ENCODE data around the gene ATP2A3. TPM values are rescaled to one million over a fixed set of nuclear protein-coding genes. Genes with fewer than 3 reads are reported as not detected.
A peak's percentile ranks its signal among the peaks of the same experiment; 100 is the strongest.

ATP2A3 gene
- total and polyA plus RNA-seq, 2 experiments from 2014 or later = 4.2 to 6.9 TPM

- no peaks in the 10 kb centered on the region for H3K36me3 ChIP-seq
- H3K27me3 ChIP-seq = no peaks in the 10 kb centered on the region
- no peaks in the 10 kb centered on the region for H3K4me1 ChIP-seq (ENCODE audit: low read depth)
- DNase-seq (ENCODE audit: low read depth in 1 of 2, low spot score in 1 of 2) = no peak
- no peak overlapping the region for H3K27ac ChIP-seq
- TF ChIP-seq CTCF (IDR thresholded peaks at IDR 0.05; ENCODE audit: low read depth, low read length) = no peak
- H3K9me3 ChIP-seq (ENCODE audit: low read depth) = no peaks in the 10 kb centered on the region
- no peak overlapping the region for H3K4me3 ChIP-seq
These were observed 84.4 kb downstream of the ATP2A3 start for GRCh38 chr17:3879591-3880417.

- H3K9me3 ChIP-seq (ENCODE audit: low read depth) = no peaks in the 10 kb centered on the region
- no peak for TF ChIP-seq CTCF (IDR thresholded peaks at IDR 0.05; ENCODE audit: low read depth, low read length)
- no peaks in the 10 kb centered on the region for H3K4me1 ChIP-seq (ENCODE audit: low read depth)
- H3K36me3 ChIP-seq = no peaks in the 10 kb centered on the region
- H3K4me3 ChIP-seq = no peak overlapping the region
- no peaks in the 10 kb centered on the region for H3K27me3 ChIP-seq
- peak; percentile 52 to 53 for DNase-seq (ENCODE audit: low read depth in 1 of 2, low spot score in 1 of 2)
- no peak overlapping the region for H3K27ac ChIP-seq
These were observed 85.1 kb downstream of the ATP2A3 start for GRCh38 chr17:3879186-3879585.

DNA sequence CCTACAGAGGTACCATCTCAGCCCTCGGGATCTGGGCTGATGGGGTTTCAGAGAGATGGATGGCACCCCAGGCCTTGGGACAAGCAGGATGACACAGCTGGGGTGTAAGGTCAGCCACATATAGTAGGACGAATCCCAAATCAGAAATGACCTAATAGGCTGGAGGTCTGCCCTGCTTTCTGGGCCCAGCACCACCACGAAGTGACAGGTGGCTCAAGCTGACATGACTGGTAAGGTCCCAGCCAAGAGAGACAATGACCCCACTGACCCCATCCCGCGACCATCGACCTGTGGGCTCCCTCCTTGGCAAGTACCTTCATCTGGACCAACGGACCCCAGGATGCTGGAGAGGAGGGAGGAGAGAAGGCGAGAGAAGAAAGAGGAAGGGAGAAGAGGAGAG is 87.0 kb downstream of the ATP2A3 start:
- no peaks in the 10 kb centered on the region for H3K36me3 ChIP-seq
- no peaks in the 10 kb centered on the region for H3K4me1 ChIP-seq (ENCODE audit: low read depth)
- DNase-seq (ENCODE audit: low read depth in 1 of 2, low spot score in 1 of 2) = no peak
- no peak overlapping the region for H3K27ac ChIP-seq
- no peak for TF ChIP-seq CTCF (IDR thresholded peaks at IDR 0.05; ENCODE audit: low read depth, low read length)
- H3K4me3 ChIP-seq = no peak overlapping the region
- H3K27me3 ChIP-seq = no peaks in the 10 kb centered on the region
- no peaks in the 10 kb centered on the region for H3K9me3 ChIP-seq (ENCODE audit: low read depth)

- Histone ChIP-seq H3K9me3 (ENCODE audit: low read depth) (no peaks in the 10 kb centered on the region), H3K4me1 (ENCODE audit: low read depth) (no peaks in the 10 kb centered on the region), H3K27ac (no peak overlapping the region), H3K36me3 (no peaks in the 10 kb centered on the region), H3K4me3 (no peak overlapping the region), H3K27me3 (no peaks in the 10 kb centered on the region)
- no peak for DNase-seq (ENCODE audit: low read depth in 1 of 2, low spot score in 1 of 2)
- TF ChIP-seq CTCF (IDR thresholded peaks at IDR 0.05; ENCODE audit: low read depth, low read length) = no peak
These were observed 88.9 kb downstream of the ATP2A3 start for GRCh38 chr17:3875317-3875716.

Other genes with a start within 250 kb of the ATP2A3 start
- 2.4 and 10.8 TPM in 2 replicates for gene HASPIN, start 240.5 kb downstream of the ATP2A3 start, total RNA-seq
- gene HASPIN, start 240.5 kb downstream of the ATP2A3 start, polyA plus RNA-seq = 0.87 and 3.3 TPM in 2 replicates
- gene ITGAE, start 163.2 kb downstream of the ATP2A3 start, total RNA-seq = 15.6 and 18.1 TPM in 2 replicates
- 66.1 and 86.6 TPM in 2 replicates for gene ITGAE, start 163.2 kb downstream of the ATP2A3 start, polyA plus RNA-seq
- 16.8 and 32.2 TPM in 2 replicates for gene NCBP3, start 118.2 kb downstream of the ATP2A3 start, total RNA-seq
- 27.0 and 59.0 TPM in 2 replicates for gene NCBP3, start 118.2 kb downstream of the ATP2A3 start, polyA plus RNA-seq
- 9.9 and 12.4 TPM in 2 replicates for gene CAMKK1, start 71.4 kb downstream of the ATP2A3 start, total RNA-seq
- gene CAMKK1, start 71.4 kb downstream of the ATP2A3 start, polyA plus RNA-seq = 6.5 and 7.7 TPM in 2 replicates
- gene P2RX1, start 48.0 kb downstream of the ATP2A3 start, total RNA-seq = 1.9 and 3.2 TPM in 2 replicates
- gene P2RX1, start 48.0 kb downstream of the ATP2A3 start, polyA plus RNA-seq = 1.8 and 3.6 TPM in 2 replicates
- 18.4 and 26.2 TPM in 2 replicates for gene ZZEF1, start 178.6 kb upstream of the ATP2A3 start, total RNA-seq
- gene ZZEF1, start 178.6 kb upstream of the ATP2A3 start, polyA plus RNA-seq = 6.0 and 7.1 TPM in 2 replicates
- gene CYB5D2, start 178.8 kb upstream of the ATP2A3 start, total RNA-seq = 34.8 and 39.7 TPM in 2 replicates
- 25.2 and 33.7 TPM in 2 replicates for gene CYB5D2, start 178.8 kb upstream of the ATP2A3 start, polyA plus RNA-seq